ENCODE results near the gene OPN1MW.
"Not testable (repeated sequence)": the region's sequence is repeated elsewhere in the genome, so short reads cannot be mapped to it uniquely, and the experiment has no call there.

The OPN1MW gene

DNA sequence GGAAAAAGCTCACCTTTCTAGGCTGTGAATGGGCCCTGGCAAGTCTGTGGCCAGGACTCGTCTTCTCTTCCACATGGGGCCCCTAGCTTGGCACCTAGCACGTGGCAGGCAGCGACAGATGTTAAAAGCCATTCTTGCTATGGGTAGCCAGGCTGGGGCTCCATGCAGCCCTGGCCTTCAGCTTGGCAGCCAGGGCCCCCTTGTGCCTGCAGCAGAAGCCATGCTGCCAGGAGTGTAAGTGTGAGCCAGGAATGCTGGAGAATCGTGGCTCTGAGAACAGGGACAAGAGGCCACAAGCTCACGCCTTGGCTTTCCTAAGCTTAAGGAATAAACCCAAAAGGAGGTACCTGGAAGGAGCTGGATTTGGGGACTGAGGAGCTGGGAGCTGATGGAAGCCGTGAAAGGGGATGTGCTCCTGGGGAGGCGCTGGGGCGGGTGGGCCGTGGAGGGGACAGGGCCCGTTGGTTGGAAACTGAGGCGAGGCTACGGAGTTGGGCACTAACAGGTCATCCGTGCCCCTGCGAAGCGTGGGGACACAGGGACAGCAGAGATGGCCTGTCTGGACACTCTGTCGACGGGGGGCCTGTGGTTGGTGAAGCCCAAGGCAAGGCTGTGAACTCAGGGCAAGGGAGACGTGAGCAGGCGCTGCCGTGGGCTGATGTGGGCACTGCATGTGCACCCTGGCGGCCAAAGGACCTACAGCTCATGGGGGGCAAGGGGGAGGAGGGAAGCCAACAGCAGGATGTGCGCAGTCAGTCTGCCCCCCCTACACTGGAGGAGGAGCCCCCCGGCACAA is 39.2 kb upstream of the OPN1MW start:
- no peak for DNase-seq (ENCODE audit: low read depth)

DNA sequence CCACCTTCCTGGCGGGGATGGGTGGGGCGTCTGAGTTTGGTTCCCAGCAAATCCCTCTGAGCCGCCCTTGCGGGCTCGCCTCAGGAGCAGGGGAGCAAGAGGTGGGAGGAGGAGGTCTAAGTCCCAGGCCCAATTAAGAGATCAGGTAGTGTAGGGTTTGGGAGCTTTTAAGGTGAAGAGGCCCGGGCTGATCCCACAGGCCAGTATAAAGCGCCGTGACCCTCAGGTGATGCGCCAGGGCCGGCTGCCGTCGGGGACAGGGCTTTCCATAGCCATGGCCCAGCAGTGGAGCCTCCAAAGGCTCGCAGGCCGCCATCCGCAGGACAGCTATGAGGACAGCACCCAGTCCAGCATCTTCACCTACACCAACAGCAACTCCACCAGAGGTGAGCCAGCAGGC is 38.4 kb upstream of the OPN1MW start, which contains the start of gene OPN1LW:
TSS of gene OPN1LW (plus strand) at position 234 of the 400 bp plus-strand sequence. CDS start at position 275, 41 bp downstream.
- H3K4me3 ChIP-seq (ENCODE audit: control insufficient read depth, low read depth, low read length); DNase-seq (ENCODE audit: low read depth): not testable (repeated sequence)

More for the DNA sequence above, 39.2 kb upstream of the OPN1MW start:
- TF ChIP-seq, protein P1, sequence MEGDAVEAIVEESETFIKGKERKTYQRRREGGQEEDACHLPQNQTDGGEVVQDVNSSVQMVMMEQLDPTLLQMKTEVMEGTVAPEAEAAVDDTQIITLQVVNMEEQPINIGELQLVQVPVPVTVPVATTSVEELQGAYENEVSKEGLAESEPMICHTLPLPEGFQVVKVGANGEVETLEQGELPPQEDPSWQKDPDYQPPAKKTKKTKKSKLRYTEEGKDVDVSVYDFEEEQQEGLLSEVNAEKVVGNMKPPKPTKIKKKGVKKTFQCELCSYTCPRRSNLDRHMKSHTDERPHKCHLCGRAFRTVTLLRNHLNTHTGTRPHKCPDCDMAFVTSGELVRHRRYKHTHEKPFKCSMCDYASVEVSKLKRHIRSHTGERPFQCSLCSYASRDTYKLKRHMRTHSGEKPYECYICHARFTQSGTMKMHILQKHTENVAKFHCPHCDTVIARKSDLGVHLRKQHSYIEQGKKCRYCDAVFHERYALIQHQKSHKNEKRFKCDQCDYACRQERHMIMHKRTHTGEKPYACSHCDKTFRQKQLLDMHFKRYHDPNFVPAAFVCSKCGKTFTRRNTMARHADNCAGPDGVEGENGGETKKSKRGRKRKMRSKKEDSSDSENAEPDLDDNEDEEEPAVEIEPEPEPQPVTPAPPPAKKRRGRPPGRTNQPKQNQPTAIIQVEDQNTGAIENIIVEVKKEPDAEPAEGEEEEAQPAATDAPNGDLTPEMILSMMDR (IDR thresholded peaks at IDR 0.05; ENCODE audit: control insufficient read depth, insufficient read depth, low read depth, low read length, missing control alignments), result no peak
- H3K4me3 ChIP-seq (ENCODE audit: control insufficient read depth, low read depth, low read length), result no peak overlapping the region

DNA sequence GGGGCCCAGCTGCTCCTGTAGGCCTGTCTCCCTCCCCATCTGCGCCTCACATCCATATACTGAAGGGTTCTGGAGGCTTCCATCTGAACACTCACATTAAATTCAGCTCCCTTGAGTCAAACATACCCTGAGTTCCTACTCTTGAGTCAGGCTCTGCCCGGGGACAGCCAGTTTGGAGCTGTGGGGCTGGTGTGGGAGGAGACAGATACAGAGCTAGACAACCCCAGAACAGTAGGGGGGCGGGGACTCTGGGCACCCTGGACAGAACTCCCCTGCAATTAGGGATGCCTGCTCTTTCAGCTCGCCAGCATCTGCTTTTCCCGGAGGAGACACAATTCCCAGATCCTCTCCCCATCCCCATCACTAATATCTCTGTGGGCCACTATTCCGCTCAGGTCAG is 31.4 kb upstream of the OPN1MW start:
- not testable (repeated sequence) for H3K4me3 ChIP-seq (ENCODE audit: control insufficient read depth, low read depth, low read length); DNase-seq (ENCODE audit: low read depth)

DNA sequence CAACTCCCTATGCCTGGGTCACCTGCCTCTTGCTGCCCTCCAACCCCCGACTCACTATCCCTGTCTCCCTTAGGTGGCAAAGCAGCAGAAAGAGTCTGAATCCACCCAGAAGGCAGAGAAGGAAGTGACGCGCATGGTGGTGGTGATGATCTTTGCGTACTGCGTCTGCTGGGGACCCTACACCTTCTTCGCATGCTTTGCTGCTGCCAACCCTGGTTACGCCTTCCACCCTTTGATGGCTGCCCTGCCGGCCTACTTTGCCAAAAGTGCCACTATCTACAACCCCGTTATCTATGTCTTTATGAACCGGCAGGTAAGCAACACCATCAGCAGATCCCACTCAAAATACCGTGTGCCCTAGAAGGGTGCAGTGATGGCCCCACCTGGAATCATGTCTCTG is 26.2 kb upstream of the OPN1MW start:
- not testable (repeated sequence) for DNase-seq (ENCODE audit: low read depth)

DNA sequence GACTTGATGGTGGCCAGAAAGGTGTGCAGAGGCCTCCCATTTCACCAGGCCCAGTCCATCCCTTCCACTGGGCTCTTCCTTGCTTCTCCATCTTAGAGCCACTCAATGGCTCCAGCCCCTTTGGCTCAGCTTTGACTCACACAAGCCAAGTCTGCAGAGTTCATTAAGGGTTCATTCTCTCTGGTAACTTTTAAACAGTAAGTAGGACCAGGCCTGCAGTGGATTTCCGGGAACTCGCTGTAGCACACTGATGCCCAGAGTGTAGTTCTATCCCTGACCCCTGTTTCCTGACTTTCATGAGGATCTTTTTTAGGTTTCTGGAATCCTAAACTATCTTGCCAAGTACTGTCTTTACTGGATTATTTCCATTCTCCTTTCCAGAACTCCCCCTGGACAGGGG is 25.2 kb upstream of the OPN1MW start:
- H3K4me3 ChIP-seq (ENCODE audit: control insufficient read depth, low read depth, low read length); DNase-seq (ENCODE audit: low read depth): not testable (repeated sequence)

More for the DNA sequence above, 26.2 kb upstream of the OPN1MW start:
- H3K4me3 ChIP-seq (ENCODE audit: control insufficient read depth, low read depth, low read length), result not testable (repeated sequence)

DNA sequence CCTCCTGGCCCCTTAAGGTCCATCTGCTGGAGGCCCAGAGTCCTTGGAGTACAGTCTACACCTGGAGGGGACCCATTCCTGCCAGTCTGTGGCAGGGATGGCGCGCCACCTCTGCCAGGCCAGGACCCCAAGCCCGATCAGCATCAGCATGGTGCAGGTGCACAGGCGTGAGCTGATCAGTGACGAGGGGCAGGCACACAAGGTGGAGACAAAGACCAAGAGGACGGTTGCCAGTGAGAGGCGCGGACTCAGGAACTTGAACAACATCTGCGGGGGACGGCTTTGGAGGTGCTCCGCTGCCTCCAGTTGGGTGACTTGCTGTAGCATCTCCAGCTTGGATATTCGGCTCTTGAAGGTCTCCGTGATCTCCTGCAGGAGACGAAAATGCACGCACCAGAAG is 23.1 kb upstream of the OPN1MW start:
- not testable (repeated sequence) for H3K4me3 ChIP-seq (ENCODE audit: control insufficient read depth, low read depth, low read length); DNase-seq (ENCODE audit: low read depth)

DNA sequence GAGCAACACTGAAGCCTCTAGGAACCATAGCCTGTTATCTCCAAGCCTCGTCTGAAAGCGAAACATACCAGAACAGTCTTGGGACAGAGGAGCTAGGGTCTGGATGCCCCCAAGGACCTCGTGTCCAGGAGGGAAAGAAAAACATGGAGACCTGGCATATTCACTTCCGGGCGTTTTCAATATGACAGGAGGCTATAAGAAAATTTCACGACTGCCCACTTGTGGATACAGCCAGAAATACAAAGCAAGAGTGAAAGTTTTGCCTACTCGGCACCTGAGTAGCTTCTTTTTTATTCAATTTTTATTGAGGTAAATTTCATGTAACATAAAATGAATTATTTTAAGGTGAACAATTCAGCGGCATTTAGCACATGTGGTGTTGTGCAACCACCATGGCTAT is 17.5 kb upstream of the OPN1MW start:
- H3K4me3 ChIP-seq (ENCODE audit: control insufficient read depth, low read depth, low read length); DNase-seq (ENCODE audit: low read depth): not testable (repeated sequence)

DNA sequence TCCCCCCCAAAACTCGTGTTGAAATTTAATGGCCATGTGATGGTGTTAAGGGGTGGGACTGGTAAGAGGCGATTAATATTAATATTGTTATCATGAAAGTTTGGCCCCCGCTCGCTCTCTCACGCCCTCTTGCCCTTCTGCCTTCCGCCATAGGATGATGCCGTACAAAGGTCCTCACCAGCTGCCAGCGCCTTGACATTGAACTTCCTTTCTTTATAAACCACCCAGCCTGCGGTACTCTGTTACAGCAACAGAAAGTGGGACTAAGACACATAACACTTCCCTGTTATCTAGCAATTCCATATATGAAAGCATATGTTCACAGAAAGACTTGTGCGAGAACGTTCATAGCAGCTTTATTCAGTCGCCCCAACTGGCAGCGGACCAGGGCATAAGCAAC is 14.0 kb upstream of the OPN1MW start:
- not testable (repeated sequence) for DNase-seq (ENCODE audit: low read depth); H3K4me3 ChIP-seq (ENCODE audit: control insufficient read depth, low read depth, low read length)

DNA sequence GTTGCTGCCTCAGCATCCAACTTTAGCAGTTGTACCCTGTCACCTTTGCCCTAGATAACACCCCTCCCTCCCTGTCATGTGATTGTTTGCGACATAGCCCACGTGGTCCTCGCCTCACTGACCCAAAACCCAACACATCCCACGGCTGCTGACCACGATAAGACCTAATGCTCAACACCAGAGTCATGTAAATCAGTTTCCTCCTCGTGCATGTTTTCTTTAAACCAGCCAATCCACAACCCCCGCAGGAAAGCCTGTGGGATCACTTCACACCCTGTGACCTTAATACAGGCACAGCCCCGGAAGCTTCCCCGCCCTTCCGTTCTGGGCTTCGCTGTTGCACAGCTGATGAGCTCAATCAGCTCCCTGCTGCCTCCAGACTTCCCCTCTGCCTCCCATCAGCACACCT is 9.9 kb upstream of the OPN1MW start:
- H3K4me3 ChIP-seq (ENCODE audit: control insufficient read depth, low read depth, low read length), result not testable (repeated sequence)

DNA sequence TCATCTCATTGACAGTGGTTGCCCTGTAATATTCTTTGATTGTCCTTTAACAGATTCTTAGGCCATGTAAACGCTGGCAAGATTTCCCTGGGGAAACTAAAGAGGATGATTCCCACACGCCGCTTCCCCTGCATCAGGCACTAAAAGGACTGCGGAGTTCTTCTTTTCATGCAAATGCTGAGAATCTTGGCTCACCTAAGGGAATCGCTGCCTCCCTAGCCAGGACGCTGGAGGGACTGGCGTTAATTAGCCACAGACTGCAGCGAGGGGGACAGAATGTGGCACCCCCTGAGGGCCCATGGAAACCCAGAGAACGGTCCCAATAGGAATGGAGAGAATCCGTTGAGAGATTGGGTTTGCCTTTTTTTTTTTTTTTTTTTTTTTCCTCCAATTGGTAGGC is 8.0 kb upstream of the OPN1MW start:
- H3K4me3 ChIP-seq (ENCODE audit: control insufficient read depth, low read depth, low read length); DNase-seq (ENCODE audit: low read depth): not testable (repeated sequence)

More for the DNA sequence above, 9.9 kb upstream of the OPN1MW start:
- DNase-seq (ENCODE audit: low read depth), result not testable (repeated sequence)

DNA sequence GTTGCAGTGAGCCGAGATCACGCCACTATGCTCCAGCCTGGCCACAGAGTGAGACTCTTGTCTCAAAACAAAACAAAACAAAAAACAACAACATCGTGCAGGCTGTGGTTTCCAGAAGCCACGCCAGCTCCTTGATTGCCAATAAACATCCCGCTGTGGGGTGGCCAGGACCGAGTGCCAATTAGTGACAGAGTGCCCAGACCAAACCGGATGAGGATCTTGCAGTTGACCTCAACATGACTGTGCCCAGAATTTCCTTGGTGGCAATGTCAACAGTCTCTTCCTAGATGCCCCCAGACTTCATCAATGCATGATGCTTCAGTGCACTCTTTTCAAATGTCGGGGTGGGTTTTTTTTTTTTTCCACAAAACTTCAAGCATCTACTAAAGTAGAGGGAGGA is 1.4 kb downstream of the OPN1MW start:
- not testable (repeated sequence) for H3K4me3 ChIP-seq (ENCODE audit: control insufficient read depth, low read depth, low read length); DNase-seq (ENCODE audit: low read depth)

DNA sequence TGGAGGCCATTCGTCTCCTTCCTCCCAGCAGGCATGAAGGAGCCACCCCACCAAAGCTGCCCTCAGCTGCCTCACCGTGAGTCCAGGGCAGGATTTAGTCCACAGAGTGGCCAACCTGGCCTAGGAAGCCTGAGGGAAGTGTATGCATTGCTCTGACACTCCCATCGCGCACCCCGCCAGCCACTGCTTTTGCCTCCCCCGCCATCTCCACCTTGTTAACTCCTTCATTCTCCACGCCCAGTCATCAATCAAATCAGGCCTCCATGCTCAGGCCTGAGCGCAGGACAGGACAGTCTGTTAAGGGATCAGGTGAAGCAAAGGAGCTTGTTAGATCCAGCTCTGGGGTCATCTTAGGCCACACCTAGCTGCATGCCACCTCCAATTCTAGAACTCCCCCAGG is 10.4 kb downstream of the OPN1MW start:
- not testable (repeated sequence) for H3K4me3 ChIP-seq (ENCODE audit: control insufficient read depth, low read depth, low read length); DNase-seq (ENCODE audit: low read depth)

DNA sequence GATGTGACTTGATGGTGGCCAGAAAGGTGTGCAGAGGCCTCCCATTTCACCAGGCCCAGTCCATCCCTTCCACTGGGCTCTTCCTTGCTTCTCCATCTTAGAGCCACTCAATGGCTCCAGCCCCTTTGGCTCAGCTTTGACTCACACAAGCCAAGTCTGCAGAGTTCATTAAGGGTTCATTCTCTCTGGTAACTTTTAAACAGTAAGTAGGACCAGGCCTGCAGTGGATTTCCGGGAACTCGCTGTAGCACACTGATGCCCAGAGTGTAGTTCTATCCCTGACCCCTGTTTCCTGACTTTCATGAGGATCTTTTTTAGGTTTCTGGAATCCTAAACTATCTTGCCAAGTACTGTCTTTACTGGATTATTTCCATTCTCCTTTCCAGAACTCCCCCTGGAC is 11.9 kb downstream of the OPN1MW start:
- DNase-seq (ENCODE audit: low read depth); H3K4me3 ChIP-seq (ENCODE audit: control insufficient read depth, low read depth, low read length): not testable (repeated sequence)

DNA sequence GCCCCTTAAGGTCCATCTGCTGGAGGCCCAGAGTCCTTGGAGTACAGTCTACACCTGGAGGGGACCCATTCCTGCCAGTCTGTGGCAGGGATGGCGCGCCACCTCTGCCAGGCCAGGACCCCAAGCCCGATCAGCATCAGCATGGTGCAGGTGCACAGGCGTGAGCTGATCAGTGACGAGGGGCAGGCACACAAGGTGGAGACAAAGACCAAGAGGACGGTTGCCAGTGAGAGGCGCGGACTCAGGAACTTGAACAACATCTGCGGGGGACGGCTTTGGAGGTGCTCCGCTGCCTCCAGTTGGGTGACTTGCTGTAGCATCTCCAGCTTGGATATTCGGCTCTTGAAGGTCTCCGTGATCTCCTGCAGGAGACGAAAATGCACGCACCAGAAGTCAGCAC is 14.1 kb downstream of the OPN1MW start:
- not testable (repeated sequence) for H3K4me3 ChIP-seq (ENCODE audit: control insufficient read depth, low read depth, low read length); DNase-seq (ENCODE audit: low read depth)

DNA sequence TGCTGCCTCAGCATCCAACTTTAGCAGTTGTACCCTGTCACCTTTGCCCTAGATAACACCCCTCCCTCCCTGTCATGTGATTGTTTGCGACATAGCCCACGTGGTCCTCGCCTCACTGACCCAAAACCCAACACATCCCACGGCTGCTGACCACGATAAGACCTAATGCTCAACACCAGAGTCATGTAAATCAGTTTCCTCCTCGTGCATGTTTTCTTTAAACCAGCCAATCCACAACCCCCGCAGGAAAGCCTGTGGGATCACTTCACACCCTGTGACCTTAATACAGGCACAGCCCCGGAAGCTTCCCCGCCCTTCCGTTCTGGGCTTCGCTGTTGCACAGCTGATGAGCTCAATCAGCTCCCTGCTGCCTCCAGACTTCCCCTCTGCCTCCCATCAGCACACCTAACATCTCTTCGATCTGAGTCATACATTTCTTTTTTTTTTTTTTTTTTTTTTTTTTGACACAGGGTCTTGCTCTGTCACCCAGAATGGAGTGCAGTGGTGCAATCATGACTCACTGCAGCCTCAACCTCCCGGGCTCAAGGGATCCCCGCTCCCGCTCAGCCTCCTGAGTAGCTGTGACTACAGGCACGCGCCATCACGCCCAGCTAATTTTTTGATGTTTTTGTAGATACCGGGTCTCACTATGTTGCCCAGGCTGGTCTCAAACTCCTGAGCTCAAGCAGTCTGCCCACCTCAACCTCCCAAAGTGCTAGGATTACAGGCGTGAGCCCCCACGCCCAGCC is 27.4 kb downstream of the OPN1MW start:
- DNase-seq (ENCODE audit: low read depth); H3K4me3 ChIP-seq (ENCODE audit: control insufficient read depth, low read depth, low read length): not testable (repeated sequence)

DNA sequence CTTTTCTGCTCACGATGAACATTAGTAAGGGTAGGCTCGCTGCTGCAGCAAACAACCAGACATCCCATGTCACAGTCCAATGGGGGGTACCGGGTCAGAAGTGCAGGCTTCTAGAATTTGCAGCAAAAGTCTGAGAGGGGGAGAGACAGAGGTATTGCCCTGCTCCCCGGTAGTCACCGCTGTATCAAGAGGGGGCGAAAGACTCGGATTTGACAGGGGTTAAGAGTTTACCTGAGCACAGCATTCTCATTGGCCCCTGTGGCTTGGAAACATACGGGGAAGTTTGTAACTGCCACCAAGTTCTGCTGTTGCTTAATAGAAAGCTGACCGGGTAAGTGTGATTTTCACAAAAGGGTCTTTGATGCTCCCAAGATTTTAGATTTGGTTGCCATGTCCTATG is 28.7 kb downstream of the OPN1MW start:
- DNase-seq (ENCODE audit: low read depth); H3K4me3 ChIP-seq (ENCODE audit: control insufficient read depth, low read depth, low read length): not testable (repeated sequence)

DNA sequence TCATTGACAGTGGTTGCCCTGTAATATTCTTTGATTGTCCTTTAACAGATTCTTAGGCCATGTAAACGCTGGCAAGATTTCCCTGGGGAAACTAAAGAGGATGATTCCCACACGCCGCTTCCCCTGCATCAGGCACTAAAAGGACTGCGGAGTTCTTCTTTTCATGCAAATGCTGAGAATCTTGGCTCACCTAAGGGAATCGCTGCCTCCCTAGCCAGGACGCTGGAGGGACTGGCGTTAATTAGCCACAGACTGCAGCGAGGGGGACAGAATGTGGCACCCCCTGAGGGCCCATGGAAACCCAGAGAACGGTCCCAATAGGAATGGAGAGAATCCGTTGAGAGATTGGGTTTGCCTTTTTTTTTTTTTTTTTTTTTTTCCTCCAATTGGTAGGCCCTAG is 29.1 kb downstream of the OPN1MW start:
- DNase-seq (ENCODE audit: low read depth); H3K4me3 ChIP-seq (ENCODE audit: control insufficient read depth, low read depth, low read length): not testable (repeated sequence)

DNA sequence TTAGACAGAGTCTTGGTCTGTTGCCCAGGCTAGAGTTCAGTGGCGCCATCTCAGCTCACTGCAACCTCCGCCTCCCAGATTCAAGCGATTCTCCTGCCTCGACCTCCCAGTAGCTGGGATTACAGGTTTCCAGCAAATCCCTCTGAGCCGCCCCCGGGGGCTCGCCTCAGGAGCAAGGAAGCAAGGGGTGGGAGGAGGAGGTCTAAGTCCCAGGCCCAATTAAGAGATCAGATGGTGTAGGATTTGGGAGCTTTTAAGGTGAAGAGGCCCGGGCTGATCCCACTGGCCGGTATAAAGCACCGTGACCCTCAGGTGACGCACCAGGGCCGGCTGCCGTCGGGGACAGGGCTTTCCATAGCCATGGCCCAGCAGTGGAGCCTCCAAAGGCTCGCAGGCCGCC is 37.1 kb downstream of the OPN1MW start, which contains the start of gene OPN1MW2:
TSS of gene OPN1MW2 (plus strand) at position 301 of the 400 bp plus-strand sequence. CDS start at position 361, 60 bp downstream.
- H3K4me3 ChIP-seq (ENCODE audit: control insufficient read depth, low read depth, low read length); DNase-seq (ENCODE audit: low read depth): not testable (repeated sequence)
